Uterus (tissue), 4 donors: Measurements from ENCODE around the gene HSF5. TPM values are rescaled to one million over a fixed set of nuclear protein-coding genes. Genes with fewer than 3 reads are reported as not detected.

ENCODE experiments used
- DNase-seq, 2 donors: peaks; one replicate each; pipeline ENCODE4 v3.0.0-alpha.2; 2019 to 2020
- H3K27ac ChIP-seq, 2 donors: fragments of 200-600 bp; sonication (generic); 1 replicate in 1 of 2; 2 replicates in 1 of 2; pipeline ENCODE4 v1.5.1; 2016 to 2018
- H3K27me3 ChIP-seq, 2 donors: fragments of 200-600 bp; sonication (generic); one replicate each; pipeline ENCODE4 v1.5.1; 2018 to 2019; ENCODE audit warnings: control low read depth in 1 of 2
- H3K36me3 ChIP-seq, 2 donors: fragments of 200-600 bp; sonication (generic); one replicate each; pipeline ENCODE4 v1.5.1; 2019; ENCODE audit warnings: control low read depth in 1 of 2
- H3K4me1 ChIP-seq, 2 donors: fragments of 200-600 bp; sonication (generic); one replicate each; pipeline ENCODE4 v1.5.1; 2018 to 2019; ENCODE audit warnings: control low read depth in 1 of 2
- H3K4me3 ChIP-seq, 2 donors: fragments of 200-600 bp; sonication (generic); 1 replicate in 1 of 2; 2 replicates in 1 of 2; pipeline ENCODE4 v1.5.1; 2018 to 2019; ENCODE audit warnings: mild to moderate bottlenecking in 1 of 2
- H3K9me3 ChIP-seq, 2 donors: fragments of 200-600 bp; sonication (generic); one replicate each; pipeline ENCODE4 v1.5.1; 2019; ENCODE audit warnings: control low read depth in 1 of 2
- CTCF ChIP-seq, 4 experiments: fragments of 200-600 bp in 2 of 4; fragments of 450-650 bp in 2 of 4; sonication (generic) in 2 of 4; IDR thresholded peaks; one replicate each; pipeline ENCODE4 v1.5.1; 2016 to 2019; ENCODE audit warnings: antibody characterized with exemption in 4 of 4, mild to moderate bottlenecking in 2 of 4, moderate library complexity in 1 of 4
- POLR2A ChIP-seq, 2 donors: fragments of 450-650 bp; IDR thresholded peaks; one replicate each; pipeline ENCODE4 v1.6.1; 2016; ENCODE audit warnings: antibody characterized with exemption in 2 of 2, mild to moderate bottlenecking in 1 of 2, moderate library complexity in 1 of 2
- intact Hi-C: fragments of 100-400 bp; cut with DNase I; formaldehyde crosslinking; loops from one replicate; pipeline ENCODE4 v1.15.1; 2023; ENCODE audit warnings: low total_unique reads
- total RNA-seq, 4 donors: library from RNA; depleted of rRNA in 3 of 4; stranded (reverse); fragments of >200 nt in 3 of 4; gene quantifications; one replicate each; pipeline versions ENCODE4 v1.1.0 to v1.2.4, GENCODE V29; 2014 to 2023
- donor health status: DM: yes; HTN: yes; CAD: no.

The HSF5 gene
- total RNA-seq, 4 donors from 2014 or later: 0.90 TPM; not detected in 3

DNA sequence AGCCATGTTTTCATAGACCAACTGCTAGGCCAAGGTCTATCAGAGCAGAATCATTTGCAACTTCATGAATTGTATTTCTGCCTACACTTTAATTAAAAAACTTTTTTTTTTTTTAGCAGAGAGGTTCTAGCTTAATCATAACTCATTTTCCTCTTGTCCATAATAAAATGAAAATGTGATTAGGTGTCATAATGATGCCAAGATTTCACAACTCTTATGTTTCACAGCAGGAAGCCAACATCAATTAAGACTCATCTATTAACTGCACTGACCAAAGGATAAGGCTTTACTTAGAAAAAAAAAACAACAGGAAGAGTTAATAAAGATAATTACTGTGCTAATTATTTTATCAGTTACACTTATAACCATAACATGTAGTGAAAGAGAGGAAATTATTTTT is 52.0 kb downstream of the HSF5 start:
- H3K4me1 ChIP-seq: no peaks in the 10 kb centered on the region
- H3K36me3 ChIP-seq: no peaks in the 10 kb centered on the region
- H3K9me3 ChIP-seq: no peaks in the 10 kb centered on the region
- TF ChIP-seq CTCF (IDR thresholded peaks at IDR 0.05) (no peak), POLR2A (IDR thresholded peaks at IDR 0.05) (no peak)
- H3K27me3 ChIP-seq: no peaks in the 10 kb centered on the region
- intact Hi-C loops: no loop called here
- H3K27ac ChIP-seq: no peak overlapping the region
- DNase-seq: no peak
- no peak overlapping the region for H3K4me3 ChIP-seq

GRCh38 chr17:58432806-58433573 is 55.2 kb downstream of the HSF5 start:
- intact Hi-C loops: no loop called here
- Histone ChIP-seq H3K27ac (no peak overlapping the region), H3K4me1 (no peaks in the 10 kb centered on the region), H3K36me3 (no peaks in the 10 kb centered on the region), H3K27me3 (no peaks in the 10 kb centered on the region), H3K4me3 (no peak overlapping the region), H3K9me3 (no peaks in the 10 kb centered on the region)
- TF ChIP-seq POLR2A (IDR thresholded peaks at IDR 0.05): no peak
- no peak for TF ChIP-seq CTCF (IDR thresholded peaks at IDR 0.05)
- DNase-seq: no peak

- H3K9me3 ChIP-seq: no peaks in the 10 kb centered on the region
- DNase-seq: no peak
- no peaks in the 10 kb centered on the region for H3K27me3 ChIP-seq
- no peak overlapping the region for H3K27ac ChIP-seq
- no peaks in the 10 kb centered on the region for H3K36me3 ChIP-seq
- no peak overlapping the region for H3K4me3 ChIP-seq
- TF ChIP-seq POLR2A (IDR thresholded peaks at IDR 0.05): no peak
- no peak for TF ChIP-seq CTCF (IDR thresholded peaks at IDR 0.05)
- no peaks in the 10 kb centered on the region for H3K4me1 ChIP-seq
- intact Hi-C loops: no loop called here
Observed at GRCh38 chr17:58427807-58428206, 60.4 kb downstream of the HSF5 start.

DNA sequence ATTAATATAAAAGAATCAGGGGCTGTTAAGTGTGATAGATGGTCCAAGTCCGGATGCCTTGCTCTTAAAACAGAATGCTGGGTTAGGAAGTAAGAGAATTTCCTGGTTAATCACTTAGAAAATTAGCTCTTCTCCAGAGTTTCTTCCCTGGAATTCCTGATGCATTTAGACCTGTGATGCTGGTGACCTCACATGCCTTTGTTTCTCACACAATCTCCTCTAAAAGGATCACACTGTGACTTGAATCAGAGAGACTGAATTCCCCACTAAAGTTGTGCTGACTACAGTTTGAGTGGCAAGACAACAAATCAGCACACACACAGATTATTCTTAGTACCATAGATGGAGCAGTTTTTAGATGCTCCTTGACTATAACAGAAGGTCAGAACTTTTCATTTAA is 66.5 kb downstream of the HSF5 start:
- no peaks in the 10 kb centered on the region for H3K27me3 ChIP-seq
- intact Hi-C loops: no loop called here
- TF ChIP-seq POLR2A (IDR thresholded peaks at IDR 0.05): no peak
- no peak for TF ChIP-seq CTCF (IDR thresholded peaks at IDR 0.05)
- no peak for DNase-seq
- H3K36me3 ChIP-seq: no peaks in the 10 kb centered on the region
- H3K4me3 ChIP-seq: no peak overlapping the region
- no peaks in the 10 kb centered on the region for H3K4me1 ChIP-seq
- no peak overlapping the region for H3K27ac ChIP-seq
- H3K9me3 ChIP-seq: no peaks in the 10 kb centered on the region

GRCh38 chr17:58420827-58421226 is 67.4 kb downstream of the HSF5 start:
- Histone ChIP-seq H3K36me3 (no peaks in the 10 kb centered on the region), H3K4me3 (no peak overlapping the region), H3K9me3 (no peaks in the 10 kb centered on the region), H3K27ac (no peak overlapping the region), H3K27me3 (no peaks in the 10 kb centered on the region), H3K4me1 (no peaks in the 10 kb centered on the region)
- TF ChIP-seq POLR2A (IDR thresholded peaks at IDR 0.05): no peak
- TF ChIP-seq CTCF (IDR thresholded peaks at IDR 0.05): no peak
- intact Hi-C loops: no loop called here
- no peak for DNase-seq
